HepG2 (cell line): Measurements from ENCODE around the gene SRSF7. TPM values are rescaled to one million over a fixed set of nuclear protein-coding genes. Genes with fewer than 3 reads are reported as not detected.

Experiments
- AHR ChIP-seq: IDR thresholded peaks from 2 replicates; pipeline ENCODE4 v1.6.1; 2018; ENCODE audit warnings: missing genetic modification reagents, missing compliant biosample characterization
- ARHGAP35 ChIP-seq: sonication (generic); formaldehyde crosslinking; IDR thresholded peaks from 2 replicates; pipeline ENCODE4 v1.9.0; 2022; ENCODE audit warnings: mild to moderate bottlenecking, inconsistent platforms, moderate library complexity, missing genetic modification reagents, borderline replicate concordance
- ARID3A ChIP-seq: IDR thresholded peaks from 2 replicates; pipeline ENCODE4 v1.6.1; 2012; ENCODE audit warnings: low read depth, low read length, improper control_type of control experiment
- CHCHD3 ChIP-seq: sonication (generic); formaldehyde crosslinking; IDR thresholded peaks from 2 replicates; pipeline ENCODE4 v1.8.0; 2022; ENCODE audit warnings: mild to moderate bottlenecking, missing genetic modification reagents, moderate library complexity
- FOSL1 ChIP-seq: sonication (generic); formaldehyde crosslinking; IDR thresholded peaks from 2 replicates; pipeline ENCODE4 v1.9.0; 2021; ENCODE audit warnings: missing genetic modification reagents, borderline replicate concordance
- HOXA7 ChIP-seq: sonication (generic); formaldehyde crosslinking; IDR thresholded peaks from 2 replicates; pipeline ENCODE4 v1.8.1; 2022; ENCODE audit warnings: mild to moderate bottlenecking, missing genetic modification reagents, moderate library complexity
- IRF1 ChIP-seq: sonication (generic); formaldehyde crosslinking; IDR thresholded peaks from 2 replicates; pipeline ENCODE4 v1.4.0; 2020; ENCODE audit warnings: low read depth, mild to moderate bottlenecking, missing genetic modification reagents
- KLF6 ChIP-seq: IDR thresholded peaks from 2 replicates; pipeline ENCODE4 v1.8.0; 2016; ENCODE audit warnings: missing biosample characterization, missing genetic modification reagents
- MTF2 ChIP-seq: sonication (generic); formaldehyde crosslinking; IDR thresholded peaks from 2 replicates; pipeline ENCODE4 v1.5.0; 2020; ENCODE audit warnings: missing genetic modification reagents, borderline replicate concordance
- NCOA1 ChIP-seq: sonication (generic); formaldehyde crosslinking; IDR thresholded peaks from 2 replicates; pipeline ENCODE4 v1.9.0; 2021; ENCODE audit warnings: missing genetic modification reagents
- NFYC ChIP-seq: IDR thresholded peaks from 2 replicates; pipeline ENCODE4 v1.6.1; 2016; ENCODE audit warnings: missing genetic modification reagents, missing compliant biosample characterization
- NR2F6 ChIP-seq, 2 experiments: IDR thresholded peaks; 2 replicates each; pipeline ENCODE4 v1.6.1; 2016; ENCODE audit warnings: antibody characterized with exemption in 1 of 2, mild to moderate bottlenecking in 1 of 2
- PAX8 ChIP-seq: sonication (generic); formaldehyde crosslinking; IDR thresholded peaks from 2 replicates; pipeline ENCODE4 v1.8.0; 2022; ENCODE audit warnings: mild to moderate bottlenecking, missing genetic modification reagents, borderline replicate concordance
- RBM22 ChIP-seq: fragments of 200-400 bp; formaldehyde crosslinking; optimal IDR thresholded peaks from 2 replicates; pipeline ENCODE3; 2017; ENCODE audit warnings: mild to moderate bottlenecking, low read length, moderate library complexity
- RNF219 ChIP-seq: sonication (generic); formaldehyde crosslinking; IDR thresholded peaks from 2 replicates; pipeline ENCODE4 v1.5.0; 2020; ENCODE audit warnings: mild to moderate bottlenecking, missing genetic modification reagents
- SCMH1 ChIP-seq: sonication (generic); formaldehyde crosslinking; IDR thresholded peaks from 2 replicates; pipeline ENCODE4 v1.9.0; 2021; ENCODE audit warnings: missing genetic modification reagents, mild to moderate bottlenecking, borderline replicate concordance
- SP4 ChIP-seq: sonication (generic); formaldehyde crosslinking; IDR thresholded peaks from 2 replicates; pipeline ENCODE4 v1.8.1; 2023; ENCODE audit warnings: mild to moderate bottlenecking, missing genetic modification reagents
- TAF1 ChIP-seq: sonication (generic); formaldehyde crosslinking; IDR thresholded peaks from 2 replicates; pipeline ENCODE4 v1.4.0; 2020; ENCODE audit warnings: missing genetic modification reagents
- TCF12 ChIP-seq, 2 experiments: fragments of 450-650 bp in 1 of 2; sonication (generic) in 1 of 2; formaldehyde crosslinking in 1 of 2; IDR thresholded peaks; 2 replicates each; pipeline versions ENCODE4 v1.6.1 to v1.8.0; 2017 to 2022; ENCODE audit warnings: antibody characterized with exemption in 1 of 2, mild to moderate bottlenecking in 1 of 2, missing genetic modification reagents in 1 of 2, moderate library complexity in 1 of 2
- ZBTB7B ChIP-seq: sonication (generic); formaldehyde crosslinking; IDR thresholded peaks from 2 replicates; pipeline ENCODE4 v1.4.0; 2020; ENCODE audit warnings: missing genetic modification reagents
- ZNF292 ChIP-seq: sonication (generic); formaldehyde crosslinking; IDR thresholded peaks from 2 replicates; pipeline ENCODE4 v1.8.1; 2022; ENCODE audit warnings: mild to moderate bottlenecking, low read depth, missing genetic modification reagents, borderline replicate concordance
- ZNF510 ChIP-seq: sonication (generic); formaldehyde crosslinking; IDR thresholded peaks from 2 replicates; pipeline ENCODE4 v1.4.0; 2020; ENCODE audit warnings: low read depth, mild to moderate bottlenecking, missing genetic modification reagents
- ZNF616 ChIP-seq: sonication (generic); formaldehyde crosslinking; IDR thresholded peaks from 2 replicates; pipeline ENCODE4 v1.5.0; 2020; ENCODE audit warnings: low read depth, mild to moderate bottlenecking, missing genetic modification reagents
- ZNF773 ChIP-seq: sonication (generic); formaldehyde crosslinking; IDR thresholded peaks from 2 replicates; pipeline ENCODE4 v1.4.0; 2020; ENCODE audit warnings: missing genetic modification reagents, borderline replicate concordance
- ZNF780A ChIP-seq: sonication (generic); formaldehyde crosslinking; IDR thresholded peaks from 2 replicates; pipeline ENCODE4 v1.8.0; 2022; ENCODE audit warnings: mild to moderate bottlenecking, missing genetic modification reagents, moderate library complexity
- ZSCAN9 ChIP-seq: IDR thresholded peaks from 2 replicates; pipeline ENCODE4 v1.6.1; 2016; ENCODE audit warnings: borderline replicate concordance
- polyA plus RNA-seq, 8 experiments: library from polyadenylated mRNA; depleted of rRNA in 3 of 8; stranded (reverse) in 7 of 8; unstranded in 1 of 8; fragments of >200 nt; fragmentation: Illumina TruSeq in 4 of 8; extraction: Trizol in 4 of 8; gene quantifications; 2 replicates each; pipeline versions ENCODE4 v1.2.1 to v1.2.3, GENCODE V29; 2011 to 2016; ENCODE audit warnings: low read depth in 4 of 8, missing spikeins in 1 of 8, mixed read lengths in 1 of 8; ENCODE audit not compliant: insufficient read depth in 1 of 8
- total RNA-seq, 5 experiments: library from RNA; depleted of rRNA; stranded (reverse); fragments of >200 nt; fragmentation: Illumina TruSeq; extraction: Trizol; gene quantifications; 2 replicates each; pipeline ENCODE4 v1.2.3, GENCODE V29; 2016; ENCODE audit warnings: low read depth in 1 of 5

The SRSF7 gene
- total and polyA plus RNA-seq, 2 of the 13 experiments (the other 11 are each of a cell fraction or from before 2014, with no cell fraction given): 172 to 275 TPM

- TF ChIP-seq KLF6 (peak; percentile 92; the same call in 1 of the 2 replicates), TCF12 (IDR thresholded peaks at IDR 0.05) (no peak), TCF12 (CRISPR knock-in tag; IDR thresholded peaks at IDR 0.05) (peak; percentile 82; the same call in 1 of the 2 replicates), NR2F6 (IDR thresholded peaks at IDR 0.05) (no peak), NR2F6 (CRISPR knock-in tag; IDR thresholded peaks at IDR 0.05) (peak; percentile 46), PAX8 (CRISPR knock-in tag) (peak; percentile 86; the same call in 1 of the 2 replicates), ZSCAN9 (CRISPR knock-in tag) (peak; percentile 95), RNF219 (CRISPR knock-in tag) (peak; percentile 89), ZNF510 (CRISPR knock-in tag) (peak; percentile 76; the same call in 1 of the 2 replicates), MTF2 (CRISPR knock-in tag) (no peak), FOSL1 (CRISPR knock-in tag) (no peak), ZNF773 (CRISPR knock-in tag) (peak; percentile 79), RBM22 (peak; percentile 94), TAF1 (peak; percentile 99), ZNF616 (CRISPR knock-in tag) (no peak), NCOA1 (peak; percentile 96), ZNF780A (CRISPR knock-in tag) (peak; percentile 95), SCMH1 (CRISPR knock-in tag) (no peak), ZNF292 (CRISPR knock-in tag) (peak; percentile 74), AHR (CRISPR knock-in tag) (peak; percentile 95), ARHGAP35 (CRISPR knock-in tag) (peak; percentile 72), HOXA7 (CRISPR knock-in tag) (peak; percentile 99), IRF1 (CRISPR knock-in tag) (no peak), ZBTB7B (CRISPR knock-in tag) (peak; percentile 15; the same call in 1 of the 2 replicates), CHCHD3 (no peak), SP4 (CRISPR knock-in tag) (peak; percentile 89), ARID3A (no peak), NFYC (CRISPR knock-in tag) (peak; percentile 61)
These were observed at the start of gene SRSF7 (continued) for GRCh38 chr2:38750891-38751595.
